Natural killer cell (primary cell): ENCODE measurements around the gene VCL. TPM values are rescaled to one million over a fixed set of nuclear protein-coding genes. Genes with fewer than 3 reads are reported as not detected.
A peak's percentile ranks its signal among the peaks of the same experiment; 100 is the strongest.

Experiments
- ATAC-seq, 3 donors: fragments of 150-1000 bp in 2 of 3; fragments of 200-7000 bp in 1 of 3; cut with Tn5 transposase; 1 replicate in 1 of 3; 2 replicates in 2 of 3; pipeline ENCODE4 v1.10.0; 2021; ENCODE audit warnings: mild to moderate bottlenecking in 2 of 3, moderate library complexity in 2 of 3
- DNase-seq, 2 donors: peaks; one replicate each; pipeline versions ENCODE4 v3.0.0 to v3.0.0-alpha.2; 2013 to 2021; ENCODE audit warnings: mixed read lengths in 1 of 2
- H3K27ac ChIP-seq: one replicate; pipeline ENCODE4 v1.5.1; 2013; ENCODE audit warnings: mild to moderate bottlenecking, low read length
- H3K27me3 ChIP-seq: one replicate; pipeline ENCODE4 v1.6.1; 2013; ENCODE audit warnings: low read length; ENCODE audit not compliant: control insufficient read depth, insufficient read depth
- H3K36me3 ChIP-seq: one replicate; pipeline ENCODE4 v1.6.1; 2013; ENCODE audit warnings: low read length; ENCODE audit not compliant: control insufficient read depth, insufficient read depth
- H3K4me1 ChIP-seq: one replicate; pipeline ENCODE4 v1.6.1; 2013; ENCODE audit warnings: low read length; ENCODE audit not compliant: control insufficient read depth, insufficient read depth
- H3K4me3 ChIP-seq: one replicate; pipeline ENCODE4 v1.5.1; 2013; ENCODE audit warnings: low read length
- H3K9me3 ChIP-seq: one replicate; pipeline ENCODE4 v1.6.1; 2013; ENCODE audit warnings: low read length; ENCODE audit not compliant: control insufficient read depth, insufficient read depth
- H3K27ac Mint-ChIP-seq, 2 donors: one replicate each; pipeline ENCODE4 v1.8.0; 2022; ENCODE audit warnings: mild to moderate bottlenecking in 2 of 2, mixed read lengths in 2 of 2, moderate library complexity in 1 of 2
- H3K27me3 Mint-ChIP-seq, 2 donors: one replicate each; pipeline ENCODE4 v1.8.0; 2022; ENCODE audit warnings: low read depth in 2 of 2, mixed read lengths in 2 of 2
- H3K36me3 Mint-ChIP-seq: one replicate; pipeline ENCODE4 v1.8.0; 2022; ENCODE audit warnings: mixed read lengths
- H3K4me1 Mint-ChIP-seq, 2 donors: one replicate each; pipeline ENCODE4 v1.8.0; 2022; ENCODE audit warnings: mixed read lengths in 2 of 2
- H3K4me3 Mint-ChIP-seq: one replicate; pipeline ENCODE4 v1.8.0; 2022; ENCODE audit warnings: mild to moderate bottlenecking, moderate library complexity, mixed read lengths
- H3K9me3 Mint-ChIP-seq, 2 donors: one replicate each; pipeline ENCODE4 v1.8.0; 2022; ENCODE audit warnings: mixed read lengths in 2 of 2
- WGBS: methylation state at CpG from one replicate; pipeline ENCODE4 v1.1.7; 2013; ENCODE audit warnings: missing lambda C conversion rate; ENCODE audit not compliant: insufficient coverage; 5-methylcytosine and 5-hydroxymethylcytosine counted together
- intact Hi-C: fragments of 100-400 bp; cut with micrococcal nuclease; formaldehyde crosslinking; loops from one replicate; pipeline ENCODE4 v1.14.2; 2022
- total RNA-seq, 4 donors: library from RNA; stranded (reverse); fragments of 120-200 nt in 1 of 4; gene quantifications; one replicate each; pipeline versions ENCODE4 v1.2.3 to v1.2.4, GENCODE V29; 2013 to 2022
- TF ChIP-seq, protein P1 (sequence below): fragments of 200-600 bp; IDR thresholded peaks from one replicate; pipeline ENCODE4 v1.8.0; 2022; ENCODE audit warnings: antibody characterized with exemption

VCL gene
- total RNA-seq, 3 donors from 2014 or later (not counting 1 experiment from before 2014, with no cell fraction given) = 121 to 145 (median 122) TPM

DNA sequence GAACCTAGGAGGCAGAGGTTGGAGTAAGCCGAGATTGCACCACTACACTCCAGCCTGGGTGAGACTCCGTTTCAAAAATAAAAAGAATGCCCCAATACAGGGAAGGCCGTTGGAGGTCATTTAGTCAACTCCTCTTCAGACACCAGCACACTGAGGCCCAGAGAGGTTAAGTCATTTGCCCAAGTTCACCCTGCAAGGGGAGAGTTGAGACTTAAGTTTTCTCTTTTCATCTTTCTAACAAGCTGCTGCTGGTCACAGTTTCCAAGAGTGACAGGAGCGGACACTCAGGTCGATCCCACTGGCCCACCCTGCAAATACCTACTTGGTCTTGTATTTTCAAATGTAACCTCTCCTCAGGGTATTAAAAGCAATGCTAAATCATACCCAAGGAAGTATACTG is 30.4 kb upstream of the VCL start:
- H3K4me3 ChIP-seq = no peak overlapping the region
- no peaks in the 10 kb centered on the region for H3K9me3 Mint-ChIP-seq
- ATAC-seq (no peak), DNase-seq (no peak)
- H3K27ac Mint-ChIP-seq = no peak overlapping the region
- peaks cover 38% of the 10 kb centered on the region for H3K4me1 ChIP-seq
- no peaks in the 10 kb centered on the region for H3K36me3 Mint-ChIP-seq
- 92% methylated on average over 5 of the region's 5 CpGs for WGBS
- peaks cover 27 to 41% of the 10 kb centered on the region in 2 donors for H3K4me1 Mint-ChIP-seq
- intact Hi-C loops = no loop called here
- TF ChIP-seq, protein P1, sequence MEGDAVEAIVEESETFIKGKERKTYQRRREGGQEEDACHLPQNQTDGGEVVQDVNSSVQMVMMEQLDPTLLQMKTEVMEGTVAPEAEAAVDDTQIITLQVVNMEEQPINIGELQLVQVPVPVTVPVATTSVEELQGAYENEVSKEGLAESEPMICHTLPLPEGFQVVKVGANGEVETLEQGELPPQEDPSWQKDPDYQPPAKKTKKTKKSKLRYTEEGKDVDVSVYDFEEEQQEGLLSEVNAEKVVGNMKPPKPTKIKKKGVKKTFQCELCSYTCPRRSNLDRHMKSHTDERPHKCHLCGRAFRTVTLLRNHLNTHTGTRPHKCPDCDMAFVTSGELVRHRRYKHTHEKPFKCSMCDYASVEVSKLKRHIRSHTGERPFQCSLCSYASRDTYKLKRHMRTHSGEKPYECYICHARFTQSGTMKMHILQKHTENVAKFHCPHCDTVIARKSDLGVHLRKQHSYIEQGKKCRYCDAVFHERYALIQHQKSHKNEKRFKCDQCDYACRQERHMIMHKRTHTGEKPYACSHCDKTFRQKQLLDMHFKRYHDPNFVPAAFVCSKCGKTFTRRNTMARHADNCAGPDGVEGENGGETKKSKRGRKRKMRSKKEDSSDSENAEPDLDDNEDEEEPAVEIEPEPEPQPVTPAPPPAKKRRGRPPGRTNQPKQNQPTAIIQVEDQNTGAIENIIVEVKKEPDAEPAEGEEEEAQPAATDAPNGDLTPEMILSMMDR = no peak
- no peak overlapping the region for H3K27ac ChIP-seq
- no peaks in the 10 kb centered on the region for H3K27me3 Mint-ChIP-seq
- H3K4me3 Mint-ChIP-seq = peak overlapping the region; percentile 71
- no peaks in the 10 kb centered on the region for H3K9me3 ChIP-seq
- H3K27me3 ChIP-seq = no peaks in the 10 kb centered on the region
- H3K36me3 ChIP-seq = no peaks in the 10 kb centered on the region

DNA sequence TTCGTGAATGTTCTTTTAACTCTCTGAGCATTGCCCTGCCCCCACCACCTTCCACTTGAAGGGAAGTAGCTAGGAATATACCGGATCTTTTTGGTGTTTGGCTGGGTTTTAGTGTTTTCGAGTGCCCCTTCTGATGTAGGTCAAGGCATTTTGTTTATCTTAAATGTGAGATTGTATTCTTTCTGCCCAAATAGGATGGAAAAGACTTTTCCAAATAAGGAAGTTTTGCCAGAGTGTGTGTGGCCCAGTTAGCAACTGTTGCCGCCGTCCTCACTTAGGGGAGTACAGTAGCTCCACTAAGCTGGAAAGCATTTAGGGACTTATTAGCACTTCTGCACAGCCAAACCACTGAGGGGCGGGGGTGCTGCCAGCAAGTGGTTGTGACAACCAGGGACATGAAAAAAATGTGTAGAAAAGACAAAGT is 29.8 kb upstream of the VCL start:
- intact Hi-C loops = loop anchor here (1.0 to 2.0 kb wide), 2 partner anchors 12 to 25 kb away; no protein-coding TSS in a partner anchor
- DNase-seq (peak; percentile 55 to 65), ATAC-seq (peak; percentile 92 to 96 (median 92))
- Histone ChIP-seq H3K9me3 (no peaks in the 10 kb centered on the region), H3K36me3 (no peaks in the 10 kb centered on the region), H3K27me3 (no peaks in the 10 kb centered on the region), H3K4me1 (peaks cover 37% of the 10 kb centered on the region), H3K4me3 (no peak overlapping the region), H3K27ac (peak overlapping the region; percentile 37)
- Mint-ChIP-seq H3K36me3 (no peaks in the 10 kb centered on the region), H3K27ac (peak overlapping the region; percentile 59 to 86), H3K9me3 (no peaks in the 10 kb centered on the region), H3K4me1 (peaks cover 27 to 41% of the 10 kb centered on the region in 2 donors), H3K4me3 (peak overlapping the region; percentile 71), H3K27me3 (no peaks in the 10 kb centered on the region)
- TF ChIP-seq, protein P1 = no peak
- WGBS = 41% methylated on average over 5 of the region's 6 CpGs

DNA sequence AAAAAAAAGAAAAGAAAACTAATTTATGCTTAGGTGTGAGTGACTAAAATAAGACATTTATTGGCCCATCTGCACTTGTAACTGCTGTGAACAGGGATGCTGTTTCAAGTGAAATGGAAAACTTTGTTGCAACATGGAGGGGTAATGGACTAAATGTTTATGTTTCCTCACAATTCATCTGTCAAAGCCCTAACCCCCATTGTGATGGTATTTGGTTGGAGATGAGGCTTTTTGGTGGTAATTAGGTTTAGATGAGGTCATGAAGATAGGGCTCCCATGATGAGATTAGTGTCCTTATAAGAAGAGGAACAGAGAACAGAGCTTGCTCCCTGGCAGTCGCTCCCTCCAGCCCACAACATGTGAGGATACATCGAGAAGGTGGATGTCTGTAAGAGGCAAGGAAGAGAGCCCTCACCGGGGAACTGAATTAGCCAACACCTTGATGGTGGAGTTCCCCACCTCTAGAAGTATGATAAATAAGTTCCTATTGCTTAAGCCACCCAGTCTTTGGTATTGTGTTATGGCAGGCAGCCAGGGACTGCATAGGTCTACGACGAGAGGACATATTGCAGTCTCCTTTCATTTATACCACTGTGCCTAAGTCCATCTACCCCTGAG is 28.6 kb upstream of the VCL start:
- no peaks in the 10 kb centered on the region for H3K9me3 Mint-ChIP-seq
- H3K9me3 ChIP-seq = no peaks in the 10 kb centered on the region
- H3K27me3 Mint-ChIP-seq = no peaks in the 10 kb centered on the region
- H3K36me3 ChIP-seq = no peaks in the 10 kb centered on the region
- H3K27ac Mint-ChIP-seq = peak overlapping the region; percentile 59 to 86
- H3K36me3 Mint-ChIP-seq = no peaks in the 10 kb centered on the region
- DNase-seq (no peak), ATAC-seq (peak in 2 of 3 donors; percentile 38)
- no peak overlapping the region for H3K4me3 ChIP-seq
- peaks cover 42% of the 10 kb centered on the region for H3K4me1 ChIP-seq
- TF ChIP-seq, protein P1 = no peak
- H3K27ac ChIP-seq = peak overlapping the region; percentile 1
- H3K4me3 Mint-ChIP-seq = peak overlapping the region; percentile 71
- intact Hi-C loops = loop anchor here (2.0 kb wide), 1 partner anchor 23 kb away; no protein-coding TSS in a partner anchor
- H3K4me1 Mint-ChIP-seq = peaks cover 37 to 50% of the 10 kb centered on the region in 2 donors
- WGBS = 85% methylated on average over 5 of the region's 5 CpGs
- H3K27me3 ChIP-seq = no peaks in the 10 kb centered on the region

DNA sequence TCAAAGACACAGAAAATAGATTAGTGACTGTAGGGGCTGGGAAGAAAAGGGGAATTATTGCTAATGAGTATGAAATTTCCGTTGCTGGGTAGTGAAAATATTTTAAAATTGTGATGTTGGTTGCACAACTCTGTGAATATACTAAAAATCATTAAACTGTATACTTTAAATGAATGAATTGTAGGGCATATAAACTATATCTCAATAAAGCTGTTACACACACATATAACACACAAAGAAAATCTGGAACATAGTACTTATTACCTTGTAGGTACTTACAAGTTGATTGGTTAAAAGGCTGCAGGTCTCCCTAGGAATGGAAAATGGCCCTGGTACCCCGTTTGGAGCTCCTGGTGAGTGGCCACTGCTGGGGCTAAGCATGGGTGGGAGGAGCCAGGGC is 27.1 kb upstream of the VCL start:
- WGBS = 88% methylated on average over 2 of the region's 2 CpGs
- Mint-ChIP-seq H3K27me3 (no peaks in the 10 kb centered on the region), H3K36me3 (no peaks in the 10 kb centered on the region), H3K4me3 (no peak overlapping the region), H3K27ac (no peak overlapping the region), H3K4me1 (peaks cover 50 to 55% of the 10 kb centered on the region in 2 donors), H3K9me3 (no peaks in the 10 kb centered on the region)
- intact Hi-C loops = no loop called here
- ATAC-seq (no peak), DNase-seq (no peak)
- TF ChIP-seq, protein P1 = no peak
- peaks cover 49% of the 10 kb centered on the region for H3K4me1 ChIP-seq
- no peak overlapping the region for H3K4me3 ChIP-seq
- H3K36me3 ChIP-seq = no peaks in the 10 kb centered on the region
- no peak overlapping the region for H3K27ac ChIP-seq
- H3K9me3 ChIP-seq = no peaks in the 10 kb centered on the region
- no peaks in the 10 kb centered on the region for H3K27me3 ChIP-seq
